Measurements from ENCODE around the gene PLIN1. TPM values are rescaled to one million over a fixed set of nuclear protein-coding genes. Genes with fewer than 3 reads are reported as not detected.
"Not testable (repeated sequence)": the region's sequence is repeated elsewhere in the genome, so short reads cannot be mapped to it uniquely, and the experiment has no call there.

The PLIN1 gene, protein sequence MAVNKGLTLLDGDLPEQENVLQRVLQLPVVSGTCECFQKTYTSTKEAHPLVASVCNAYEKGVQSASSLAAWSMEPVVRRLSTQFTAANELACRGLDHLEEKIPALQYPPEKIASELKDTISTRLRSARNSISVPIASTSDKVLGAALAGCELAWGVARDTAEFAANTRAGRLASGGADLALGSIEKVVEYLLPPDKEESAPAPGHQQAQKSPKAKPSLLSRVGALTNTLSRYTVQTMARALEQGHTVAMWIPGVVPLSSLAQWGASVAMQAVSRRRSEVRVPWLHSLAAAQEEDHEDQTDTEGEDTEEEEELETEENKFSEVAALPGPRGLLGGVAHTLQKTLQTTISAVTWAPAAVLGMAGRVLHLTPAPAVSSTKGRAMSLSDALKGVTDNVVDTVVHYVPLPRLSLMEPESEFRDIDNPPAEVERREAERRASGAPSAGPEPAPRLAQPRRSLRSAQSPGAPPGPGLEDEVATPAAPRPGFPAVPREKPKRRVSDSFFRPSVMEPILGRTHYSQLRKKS
- 0.08 TPM for polyA plus RNA-seq (2013, experiment 1 of 2; ENCODE audit: insufficient read length)
- polyA plus RNA-seq (2013, experiment 2 of 2; ENCODE audit: insufficient read length): 0.06 TPM

DNA sequence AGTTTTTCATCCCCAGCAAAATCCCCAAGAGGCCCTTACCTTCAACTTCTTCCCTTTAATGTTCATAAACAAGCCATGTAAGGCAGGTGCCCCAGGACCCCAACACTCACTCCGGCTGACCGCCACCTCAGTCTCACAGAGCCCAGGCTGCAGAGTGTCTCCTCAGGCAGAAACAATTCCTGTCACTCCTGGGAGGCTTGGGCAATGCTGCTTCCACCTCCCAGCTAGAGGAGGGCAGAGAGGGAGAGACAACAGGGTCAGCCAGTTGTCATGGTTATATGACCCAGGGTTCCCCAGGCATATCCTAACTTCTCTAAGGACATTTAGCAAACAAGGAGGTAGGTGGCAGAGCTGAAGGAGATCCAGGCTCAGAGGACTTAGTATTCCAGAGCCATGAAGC, at the start of gene PLIN1:
Gene PLIN1, minus strand, starts transcription at position 156 of the 400 bp plus-strand sequence. CDS start 1,878 bp downstream, outside the sequence.
- no peak for DNase-seq

DNA sequence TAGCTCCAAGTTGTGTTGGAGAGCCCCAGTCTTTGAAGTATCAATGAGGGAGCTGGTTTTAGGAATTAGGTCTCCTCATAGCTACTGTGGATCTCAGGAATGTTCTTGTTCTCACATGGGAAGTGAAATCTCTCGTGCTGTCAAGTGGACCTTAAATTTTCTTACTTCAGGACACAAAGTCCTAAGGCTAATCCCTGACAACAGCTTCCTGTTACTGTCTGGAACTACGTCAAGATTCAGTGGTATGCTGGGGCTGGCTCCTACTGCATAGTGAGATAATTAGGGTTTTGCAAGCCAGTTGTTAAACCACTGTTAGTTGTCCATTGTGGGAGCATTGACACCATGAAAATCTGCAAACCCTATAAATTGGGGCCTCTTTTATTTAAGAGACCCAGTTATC, 49.1 kb upstream of the PLIN1 start:
- no peak for DNase-seq

- no peak for DNase-seq
Observed at GRCh38 chr15:89725064-89725463, 45.9 kb upstream of the PLIN1 start.

DNA sequence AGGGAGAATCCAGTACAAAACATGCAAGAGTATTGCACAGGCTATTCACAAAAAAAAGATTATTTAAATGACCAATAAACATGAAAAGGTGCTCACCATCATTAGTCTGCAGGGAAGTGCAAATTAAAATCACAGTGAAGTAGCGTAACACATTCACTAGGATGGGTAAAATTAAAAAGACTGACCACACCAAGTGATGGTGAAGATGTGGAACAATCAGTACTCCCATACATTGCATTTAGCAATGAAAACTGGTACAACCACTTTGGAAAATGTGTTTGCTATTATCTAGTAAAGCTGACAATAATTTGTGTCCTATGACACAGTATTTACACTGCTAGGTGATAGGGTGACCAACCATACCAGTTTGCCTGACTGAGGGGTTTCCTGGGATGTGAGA, 45.5 kb upstream of the PLIN1 start:
- DNase-seq: no peak

GRCh38 chr15:89723031-89723430, 43.9 kb upstream of the PLIN1 start:
- DNase-seq: no peak

GRCh38 chr15:89714775-89715174, 35.6 kb upstream of the PLIN1 start:
- DNase-seq: no peak

DNA sequence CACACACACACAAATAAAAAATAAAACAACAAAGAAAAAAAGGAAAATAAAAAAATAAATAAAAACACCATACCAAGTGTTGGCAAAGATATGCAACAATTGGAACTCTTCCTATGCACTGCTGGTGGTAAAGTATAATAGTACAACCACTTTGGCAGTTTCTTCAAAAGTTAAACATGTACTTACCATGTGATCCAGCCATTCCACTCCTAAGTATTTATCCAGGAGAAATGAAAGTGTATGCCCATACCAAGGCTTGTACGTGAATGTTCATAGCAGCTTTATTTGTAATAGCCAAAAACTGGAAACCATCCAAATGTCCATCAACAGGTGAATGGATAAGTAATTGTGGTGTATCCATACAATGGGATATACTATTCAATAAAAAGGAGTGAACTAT, 28.4 kb upstream of the PLIN1 start:
- no peak for DNase-seq

- DNase-seq: no peak
Observed at GRCh38 chr15:89704411-89704810, 25.2 kb upstream of the PLIN1 start.

GRCh38 chr15:89695198-89695597, 16.0 kb upstream of the PLIN1 start:
- no peak for DNase-seq

GRCh38 chr15:89693696-89694095, 14.5 kb upstream of the PLIN1 start:
- DNase-seq: no peak

DNA sequence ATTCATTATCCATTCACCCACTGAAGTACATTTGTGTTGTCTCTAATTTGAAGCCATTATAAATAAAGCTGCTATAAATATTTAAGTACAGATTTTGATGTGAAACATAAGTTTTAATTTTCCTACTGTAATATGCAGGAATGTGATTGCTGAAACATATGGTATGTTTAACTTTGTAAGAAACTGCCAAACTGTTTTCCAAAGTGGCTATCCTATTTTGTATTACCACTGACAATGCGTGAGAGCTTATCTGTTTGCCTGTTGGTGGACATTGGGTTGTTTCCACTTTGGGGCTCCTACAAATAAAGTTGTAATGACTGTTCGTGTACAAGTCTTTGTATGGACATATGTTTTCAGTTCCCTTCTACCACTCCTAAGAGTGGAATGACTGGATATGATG, 13.9 kb upstream of the PLIN1 start:
- no peak for DNase-seq

DNA sequence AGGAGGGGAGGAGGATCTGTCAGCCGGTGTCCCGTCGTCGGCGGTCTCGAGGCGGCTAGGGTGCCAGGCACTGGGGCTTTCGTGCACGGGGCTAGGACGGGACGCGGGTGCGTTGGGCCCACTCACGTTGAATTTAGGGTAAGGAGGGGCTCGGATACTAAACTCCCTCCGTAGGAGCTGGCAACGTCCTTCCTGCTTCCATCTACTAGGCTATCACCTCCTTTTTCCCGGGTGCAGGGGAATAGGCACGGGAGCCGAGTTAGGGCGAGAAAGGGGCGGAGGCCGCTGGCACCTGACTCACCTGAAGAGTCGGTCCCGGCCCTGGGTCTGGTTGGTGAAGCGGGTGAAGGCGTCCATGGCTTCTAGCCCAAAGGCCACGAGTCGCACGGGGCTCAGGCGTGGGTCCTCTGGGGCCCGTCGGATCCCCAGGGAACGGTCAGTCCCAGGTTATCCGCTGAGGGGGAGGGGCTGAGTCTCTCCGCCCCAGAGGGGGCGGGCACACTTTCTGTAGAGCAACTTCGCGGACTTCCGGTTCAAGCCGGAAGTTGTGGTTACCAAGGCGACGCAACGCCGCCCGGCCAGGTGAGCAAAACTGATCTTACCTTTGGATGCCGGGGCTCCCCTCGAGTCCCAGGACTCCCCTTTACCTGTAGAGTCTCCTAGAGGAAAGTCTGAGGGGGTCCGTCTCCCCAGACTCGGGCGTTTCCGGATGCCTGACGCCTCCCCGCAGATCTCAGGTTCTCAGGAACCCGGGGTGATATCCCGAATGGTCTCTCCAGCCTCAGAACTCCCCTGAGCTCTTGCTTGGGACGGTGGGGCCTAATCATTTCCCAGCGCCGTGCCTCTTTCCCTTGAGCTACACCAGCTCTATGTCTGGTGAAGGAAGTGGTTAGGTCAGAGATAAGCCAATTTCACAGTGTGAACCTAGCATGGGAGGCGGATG, 11.4 kb upstream of the PLIN1 start, which contains the start of the genes PEX11A and WDR93:
Gene PEX11A, minus strand, starts transcription at position 479 of the 943 bp plus-strand sequence. Its CDS starts 122 bp downstream, at position 357.
Gene WDR93, plus strand, starts transcription at position 536 of the 943 bp plus-strand sequence. CDS start 10,936 bp downstream, outside the sequence.
- peak; percentile 71 for DNase-seq

DNA sequence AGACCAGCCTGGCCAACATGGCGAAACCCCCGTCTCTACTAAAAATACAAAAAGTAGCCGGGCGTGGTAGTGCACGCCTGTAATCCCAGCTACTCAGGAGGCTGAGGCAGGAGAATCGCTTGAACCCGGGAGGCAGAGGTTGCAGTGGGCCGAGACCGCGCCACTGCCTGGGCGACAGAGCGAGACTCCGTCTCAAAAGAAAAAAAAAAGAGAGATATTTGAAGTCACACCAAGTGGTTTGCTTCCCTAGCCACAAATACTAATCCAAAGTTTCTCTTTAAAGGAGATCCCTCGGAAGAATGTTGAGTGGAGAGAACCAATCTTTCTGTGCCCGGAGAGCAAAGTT, 10.7 kb upstream of the PLIN1 start:
- DNase-seq: not testable (repeated sequence)

DNA sequence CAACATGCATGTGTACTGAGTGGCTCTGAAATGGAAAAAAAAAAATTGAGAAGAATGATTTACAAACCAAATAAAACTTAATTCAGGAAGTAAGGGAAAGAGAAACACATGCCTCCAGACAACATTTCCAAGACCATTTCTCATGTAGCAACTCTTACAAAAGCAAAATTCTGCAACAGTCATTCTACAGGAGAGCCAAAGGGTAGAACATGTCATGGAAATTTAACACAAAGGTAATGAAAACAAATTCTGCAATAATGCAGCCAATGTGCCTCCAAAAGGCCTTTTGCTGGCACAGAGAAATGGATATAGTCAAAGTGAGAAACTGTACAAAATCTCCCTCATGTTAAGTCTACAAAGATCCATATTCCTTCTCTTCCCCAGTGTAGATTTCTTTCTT, 7.4 kb upstream of the PLIN1 start:
- DNase-seq: no peak

DNA sequence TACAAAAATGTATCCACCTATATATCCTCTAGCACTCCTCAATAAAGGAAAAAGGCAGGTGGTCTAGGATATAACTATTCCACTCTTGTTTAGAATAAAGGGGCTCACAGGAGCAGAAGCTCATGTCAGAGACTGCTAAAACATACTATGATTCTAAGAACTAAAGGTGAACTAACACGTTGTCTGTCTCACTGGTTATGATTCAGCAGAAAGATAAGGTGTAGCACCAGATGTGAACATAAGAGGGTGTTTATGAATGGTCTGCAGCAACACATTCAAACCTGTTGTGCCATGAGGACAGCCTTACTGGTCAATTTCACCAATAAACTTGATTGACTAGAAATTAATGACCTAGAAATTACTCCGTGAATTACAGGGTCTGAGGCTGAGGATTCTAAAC, 6.8 kb upstream of the PLIN1 start:
- no peak for DNase-seq

DNA sequence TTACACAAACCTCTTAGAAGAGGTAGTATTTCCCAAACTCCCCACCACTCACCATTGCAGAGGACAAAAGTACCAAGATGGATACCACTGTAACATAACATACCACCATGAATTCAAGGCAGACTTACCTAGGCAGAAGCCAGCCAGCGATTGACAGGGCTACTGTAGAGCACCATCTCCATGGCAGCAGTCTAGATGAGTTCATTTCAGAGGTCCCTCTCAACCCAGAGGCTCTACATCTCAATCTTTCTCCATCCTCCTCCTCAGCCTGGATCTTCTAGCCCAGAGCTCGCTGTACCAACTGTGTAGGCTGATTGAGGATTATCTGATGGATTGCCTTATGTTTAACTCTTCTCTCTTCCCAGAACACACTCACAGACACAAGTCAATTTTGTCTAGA, 2.0 kb upstream of the PLIN1 start:
- no peak for DNase-seq

DNA sequence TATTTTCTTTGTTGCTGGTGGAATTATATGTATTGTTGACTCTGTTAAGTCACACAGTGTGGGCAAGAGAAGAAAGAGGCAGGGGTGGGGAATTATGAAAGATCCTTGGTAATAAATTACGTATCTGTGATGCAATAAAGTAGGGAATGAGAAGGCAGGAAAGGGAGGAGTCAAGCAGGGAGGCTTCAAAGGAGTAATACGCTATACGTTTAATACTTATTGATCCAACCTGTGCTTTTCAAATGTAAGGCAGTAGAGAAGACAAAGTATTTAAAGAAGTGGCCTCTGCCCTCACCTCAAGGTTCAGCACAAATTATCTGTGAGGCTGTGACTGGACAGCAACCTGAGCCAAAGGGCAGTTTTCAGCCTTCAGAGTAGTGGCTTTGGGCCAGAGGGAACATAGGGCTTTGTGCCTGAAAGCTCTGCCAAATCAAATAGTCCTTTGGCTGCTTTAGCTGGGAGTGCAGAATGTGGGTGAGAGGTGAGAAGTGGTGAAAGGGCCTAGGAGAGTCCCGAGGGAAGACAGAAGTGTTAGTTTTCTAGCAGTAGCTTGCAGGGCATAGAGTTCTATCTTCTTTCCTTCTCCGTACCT, 1.2 kb upstream of the PLIN1 start:
- peak; percentile 9 for DNase-seq

- no peak for DNase-seq
Observed at GRCh38 chr15:89677381-89677780, 1.8 kb downstream of the PLIN1 start.

DNA sequence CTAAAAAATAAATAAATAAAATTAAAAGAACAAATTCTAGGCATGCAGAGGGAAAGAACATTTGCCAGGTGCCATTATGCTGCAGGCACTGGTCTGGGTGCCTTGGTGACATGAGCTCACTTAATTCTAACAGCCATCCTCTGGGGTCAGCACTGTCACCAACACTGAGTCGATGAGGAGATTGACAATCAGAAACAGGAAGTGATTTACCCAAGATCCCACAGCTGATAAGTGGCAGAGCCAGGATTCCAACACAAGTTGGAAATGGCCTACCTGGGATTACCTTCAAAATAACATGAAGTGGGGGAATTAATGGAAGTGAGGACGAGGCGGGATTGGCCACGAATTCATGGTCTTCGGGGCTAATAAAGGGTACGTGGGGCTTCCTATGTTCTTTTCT, 3.6 kb downstream of the PLIN1 start:
- no peak for DNase-seq

DNA sequence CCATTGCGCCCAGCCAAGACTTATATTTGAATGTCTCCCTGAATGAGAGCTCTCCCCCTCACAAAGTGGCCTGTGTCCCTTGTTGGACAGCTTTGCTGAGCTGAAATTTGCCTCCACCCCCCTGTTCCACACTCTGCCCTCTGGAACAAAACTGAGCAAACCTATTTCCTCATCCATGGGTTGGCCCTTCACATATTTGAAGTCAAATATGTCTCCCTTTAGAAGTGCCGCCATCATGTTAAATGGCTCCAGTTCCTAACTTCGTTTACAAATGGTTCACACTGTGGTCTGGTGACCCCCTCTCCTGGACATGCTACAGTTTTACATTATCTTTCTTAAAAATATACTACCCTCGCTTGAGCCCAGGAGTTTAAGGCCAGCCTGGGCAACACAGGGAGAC, 4.6 kb downstream of the PLIN1 start:
- DNase-seq: no peak

DNA sequence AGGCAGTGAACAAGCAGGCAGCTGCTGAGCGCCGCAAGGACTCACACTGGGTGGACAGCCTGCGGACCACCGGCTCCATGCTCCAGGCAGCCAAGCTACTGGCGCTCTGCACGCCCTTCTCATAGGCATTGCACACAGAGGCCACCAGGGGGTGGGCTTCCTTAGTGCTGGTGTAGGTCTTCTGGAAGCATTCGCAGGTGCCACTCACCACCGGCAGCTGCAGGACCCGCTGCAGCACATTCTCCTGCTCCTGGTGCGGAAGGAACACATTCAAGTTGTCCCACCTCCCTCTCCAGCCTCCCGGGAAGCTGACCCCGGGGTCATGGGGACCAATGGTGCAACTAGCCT, 6.0 kb downstream of the PLIN1 start:
- no peak for DNase-seq
